H9 (cell line): ENCODE results near the gene EHBP1L1. TPM values are rescaled to one million over a fixed set of nuclear protein-coding genes. Genes with fewer than 3 reads are reported as not detected.

Experiments used
- DNase-seq: peaks from one replicate; pipeline ENCODE4 v3.0.0-alpha.2; 2017
- H2AFZ ChIP-seq: one replicate; pipeline ENCODE4 v1.6.1; 2013; ENCODE audit warnings: mild to moderate bottlenecking, low read length, control low read depth, moderate library complexity
- H2AK5ac ChIP-seq: 2 replicates; pipeline ENCODE4 v1.6.1; 2013; ENCODE audit warnings: low read length, control low read depth, mixed read lengths; ENCODE audit not compliant: insufficient read length
- H2BK120ac ChIP-seq: one replicate; pipeline ENCODE4 v1.6.1; 2013; ENCODE audit warnings: low read depth, mild to moderate bottlenecking, low read length, control low read depth, inconsistent platforms; ENCODE audit not compliant: poor library complexity, severe bottlenecking
- H2BK12ac ChIP-seq: 2 replicates; pipeline ENCODE4 v1.6.1; 2013; ENCODE audit warnings: low read length, control low read depth, mixed read lengths, low read depth; ENCODE audit not compliant: insufficient read length
- H2BK15ac ChIP-seq: 2 replicates; pipeline ENCODE4 v1.6.1; 2013; ENCODE audit warnings: low read depth, low read length, control low read depth
- H2BK20ac ChIP-seq: one replicate; pipeline ENCODE4 v1.6.1; 2013; ENCODE audit warnings: low read depth, mild to moderate bottlenecking, low read length, control low read depth, inconsistent platforms; ENCODE audit not compliant: poor library complexity, severe bottlenecking
- H2BK5ac ChIP-seq: 2 replicates; pipeline ENCODE4 v1.6.1; 2013; ENCODE audit warnings: low read length, control low read depth, mixed read lengths; ENCODE audit not compliant: insufficient read length
- H3K14ac ChIP-seq: 2 replicates; pipeline ENCODE4 v1.6.1; 2013; ENCODE audit warnings: low read length, control low read depth; ENCODE audit not compliant: insufficient read depth
- H3K18ac ChIP-seq: 2 replicates; pipeline ENCODE4 v1.6.1; 2013; ENCODE audit warnings: low read depth, mild to moderate bottlenecking, mixed read lengths, low read length, control low read depth; ENCODE audit not compliant: insufficient read length
- H3K23ac ChIP-seq: 2 replicates; pipeline ENCODE4 v1.6.1; 2013; ENCODE audit warnings: low read length, control low read depth, mixed read lengths, low read depth; ENCODE audit not compliant: insufficient read length
- H3K23me2 ChIP-seq: 2 replicates; pipeline ENCODE4 v1.6.1; 2013; ENCODE audit warnings: low read depth, mild to moderate bottlenecking, mixed read lengths, low read length, control low read depth; ENCODE audit not compliant: insufficient read length, poor library complexity, severe bottlenecking
- H3K27ac ChIP-seq: 2 replicates; pipeline ENCODE4 v1.5.1; 2013; ENCODE audit warnings: low read length, control low read depth, mixed read lengths, low read depth; ENCODE audit not compliant: insufficient read length
- H3K27me3 ChIP-seq: 2 replicates; pipeline ENCODE4 v1.6.1; 2013; ENCODE audit warnings: low read length, control low read depth, inconsistent platforms; ENCODE audit not compliant: insufficient read depth
- H3K4ac ChIP-seq: 2 replicates; pipeline ENCODE4 v1.6.1; 2013; ENCODE audit warnings: low read depth, mild to moderate bottlenecking, control low read depth, inconsistent platforms, low read length, moderate library complexity
- H3K4me1 ChIP-seq: 2 replicates; pipeline ENCODE4 v1.6.1; 2013; ENCODE audit warnings: low read length, control low read depth, inconsistent platforms; ENCODE audit not compliant: insufficient read depth
- H3K4me2 ChIP-seq: 2 replicates; pipeline ENCODE4 v1.6.1; 2013; ENCODE audit warnings: low read length, control low read depth, mixed read lengths; ENCODE audit not compliant: insufficient read length, insufficient read depth
- H3K56ac ChIP-seq: 2 replicates; pipeline ENCODE4 v1.6.1; 2013; ENCODE audit warnings: low read depth, mild to moderate bottlenecking, mixed read lengths, low read length, control low read depth; ENCODE audit not compliant: insufficient read length
- H3K79me1 ChIP-seq: 2 replicates; pipeline ENCODE4 v1.6.1; 2013; ENCODE audit warnings: low read depth, mild to moderate bottlenecking, moderate library complexity, low read length, control low read depth, inconsistent platforms; ENCODE audit not compliant: insufficient read depth, poor library complexity, severe bottlenecking
- H3K79me2 ChIP-seq: 2 replicates; pipeline ENCODE4 v1.6.1; 2013; ENCODE audit warnings: low read length, control low read depth, inconsistent platforms; ENCODE audit not compliant: insufficient read depth
- H3K9ac ChIP-seq: 2 replicates; pipeline ENCODE4 v1.6.1; 2013; ENCODE audit warnings: low read length, control low read depth, mixed read lengths; ENCODE audit not compliant: insufficient read length; ENCODE audit errors: extremely low read depth
- H3K9me3 ChIP-seq: one replicate; pipeline ENCODE4 v1.6.1; 2013; ENCODE audit warnings: low read depth, low read length, inconsistent platforms; ENCODE audit not compliant: control insufficient read depth
- H3T11ph ChIP-seq: one replicate; pipeline ENCODE4 v1.6.1; 2013; ENCODE audit warnings: mild to moderate bottlenecking, low read length, control low read depth, inconsistent platforms
- H4K20me1 ChIP-seq: one replicate; pipeline ENCODE4 v1.6.1; 2013; ENCODE audit not compliant: control insufficient read depth, insufficient read length, insufficient read depth
- H4K5ac ChIP-seq: 2 replicates; pipeline ENCODE4 v1.6.1; 2013; ENCODE audit warnings: low read depth, mild to moderate bottlenecking, mixed read lengths, low read length, control low read depth; ENCODE audit not compliant: insufficient read length
- H4K8ac ChIP-seq: replicated peaks from 2 replicates; pipeline ENCODE4 v1.6.1; 2013; ENCODE audit warnings: low read length, control low read depth, mixed read lengths, low read depth; ENCODE audit not compliant: insufficient read length
- H4K91ac ChIP-seq: 2 replicates; pipeline ENCODE4 v1.6.1; 2013; ENCODE audit warnings: low read depth, mild to moderate bottlenecking, moderate library complexity, mixed read lengths, low read length, control low read depth; ENCODE audit not compliant: insufficient read length
- H3K27ac Mint-ChIP-seq, 3 experiments: 2 replicates in 2 of 3; 3 replicates in 1 of 3; pipeline ENCODE4 v1.8.0; 2020 to 2021; ENCODE audit warnings: mixed read lengths in 3 of 3, mild to moderate bottlenecking in 1 of 3, moderate library complexity in 1 of 3
- H3K27me3 Mint-ChIP-seq: 2 replicates; pipeline ENCODE4 v1.8.0; 2021; ENCODE audit warnings: low read depth, mild to moderate bottlenecking, moderate library complexity, mixed read lengths
- H3K36me3 Mint-ChIP-seq, 3 experiments: 2 replicates in 2 of 3; 3 replicates in 1 of 3; pipeline ENCODE4 v1.8.0; 2020 to 2021; ENCODE audit warnings: low read depth in 3 of 3, mixed read lengths in 3 of 3; ENCODE audit not compliant: insufficient read depth in 1 of 3
- H3K4me1 Mint-ChIP-seq, 2 experiments: 2 replicates each; pipeline ENCODE4 v1.8.0; 2020; ENCODE audit warnings: mixed read lengths in 2 of 2
- H3K4me3 Mint-ChIP-seq, 2 experiments: 2 replicates in 1 of 2; 3 replicates in 1 of 2; pipeline ENCODE4 v1.8.0; 2020 to 2021; ENCODE audit warnings: mild to moderate bottlenecking in 2 of 2, mixed read lengths in 2 of 2, moderate library complexity in 1 of 2
- H3K9me3 Mint-ChIP-seq, 2 experiments: 2 replicates in 1 of 2; 3 replicates in 1 of 2; pipeline ENCODE4 v1.8.0; 2020; ENCODE audit warnings: mild to moderate bottlenecking in 2 of 2, mixed read lengths in 2 of 2, moderate library complexity in 1 of 2
- CTCF ChIP-seq: fragments of 200-600 bp; sonication (generic); conservative IDR thresholded peaks from 3 replicates; pipeline ENCODE4 v1.8.0; 2021; ENCODE audit warnings: antibody characterized with exemption, mild to moderate bottlenecking
- WGBS: extraction: QIAGEN DNeasy Blood & Tissue Kit; methylation state at CpG from one replicate; pipeline ENCODE4 v1.1.7; 2013; ENCODE audit warnings: missing lambda C conversion rate, low lambda C conversion rate, mixed read lengths; ENCODE audit not compliant: insufficient read length; ENCODE audit errors: extremely low coverage; 5-methylcytosine and 5-hydroxymethylcytosine counted together
- total RNA-seq: library from RNA; stranded (reverse); gene quantifications from 2 replicates; pipeline ENCODE4 v1.2.1, GENCODE V29; 2021

EHBP1L1 gene
- total RNA-seq, 1 experiment from 2014 or later = 13.8 TPM

- H2AK5ac ChIP-seq = no peak overlapping the region
- H3K18ac ChIP-seq = peak overlapping the region; percentile 24
- H3K9ac ChIP-seq = no peak overlapping the region
- no peaks in the 10 kb centered on the region for H3K9me3 ChIP-seq
- Mint-ChIP-seq H3K4me1 (peaks cover 38 to 59% of the 10 kb centered on the region in 2 experiments), H3K27me3 (peaks cover 30% of the 10 kb centered on the region), H3K9me3 (no peaks in the 10 kb centered on the region; a peak in 1 of 5 replicates), H3K27ac (peak overlapping the region in 1 of 3 experiments; percentile 86; a peak in 1 of 7 replicates), H3K4me3 (peak overlapping the region; percentile 56 to 77), H3K36me3 (peaks cover 6 to 10% (median 9%) of the 10 kb centered on the region in 3 experiments; a peak in 5 of 7 replicates)
- H4K8ac ChIP-seq = no peak overlapping the region
- no peak for DNase-seq
- H3K4me2 ChIP-seq = peak overlapping the region; percentile 44
- H4K91ac ChIP-seq = no peak overlapping the region
- H3K27ac ChIP-seq = no peak overlapping the region
- no peak overlapping the region for H3K4ac ChIP-seq
- no peak for TF ChIP-seq CTCF
- H2BK15ac ChIP-seq = no peak overlapping the region
- peaks cover 8% of the 10 kb centered on the region; the same call in 1 of the 2 replicates for H3K27me3 ChIP-seq
- H2BK5ac ChIP-seq = no peak overlapping the region
- H3T11ph ChIP-seq = no peak overlapping the region
- H2BK12ac ChIP-seq = no peak overlapping the region
- no peak overlapping the region for H2BK120ac ChIP-seq
- H2AFZ ChIP-seq = no peak overlapping the region
- H3K23me2 ChIP-seq = peaks cover 25% of the 10 kb centered on the region
- H4K5ac ChIP-seq = no peak overlapping the region
- no peaks in the 10 kb centered on the region for H4K20me1 ChIP-seq
- no peaks in the 10 kb centered on the region; the same call in 1 of the 2 replicates for H3K79me2 ChIP-seq
- no peak overlapping the region for H3K23ac ChIP-seq
- H3K56ac ChIP-seq = no peak overlapping the region
- peaks cover 4% of the 10 kb centered on the region for H3K79me1 ChIP-seq
- H3K4me1 ChIP-seq = no peaks in the 10 kb centered on the region; the same call in 1 of the 2 replicates
- H3K14ac ChIP-seq = no peak overlapping the region
- no CpG with 5 or more reads among the region's 22 CpGs for WGBS
- H2BK20ac ChIP-seq = no peak overlapping the region
Observed at GRCh38 chr11:65573391-65574079, 2.3 kb upstream of the EHBP1L1 start.
